ENCODE data around the gene KDM5B.

DNA sequence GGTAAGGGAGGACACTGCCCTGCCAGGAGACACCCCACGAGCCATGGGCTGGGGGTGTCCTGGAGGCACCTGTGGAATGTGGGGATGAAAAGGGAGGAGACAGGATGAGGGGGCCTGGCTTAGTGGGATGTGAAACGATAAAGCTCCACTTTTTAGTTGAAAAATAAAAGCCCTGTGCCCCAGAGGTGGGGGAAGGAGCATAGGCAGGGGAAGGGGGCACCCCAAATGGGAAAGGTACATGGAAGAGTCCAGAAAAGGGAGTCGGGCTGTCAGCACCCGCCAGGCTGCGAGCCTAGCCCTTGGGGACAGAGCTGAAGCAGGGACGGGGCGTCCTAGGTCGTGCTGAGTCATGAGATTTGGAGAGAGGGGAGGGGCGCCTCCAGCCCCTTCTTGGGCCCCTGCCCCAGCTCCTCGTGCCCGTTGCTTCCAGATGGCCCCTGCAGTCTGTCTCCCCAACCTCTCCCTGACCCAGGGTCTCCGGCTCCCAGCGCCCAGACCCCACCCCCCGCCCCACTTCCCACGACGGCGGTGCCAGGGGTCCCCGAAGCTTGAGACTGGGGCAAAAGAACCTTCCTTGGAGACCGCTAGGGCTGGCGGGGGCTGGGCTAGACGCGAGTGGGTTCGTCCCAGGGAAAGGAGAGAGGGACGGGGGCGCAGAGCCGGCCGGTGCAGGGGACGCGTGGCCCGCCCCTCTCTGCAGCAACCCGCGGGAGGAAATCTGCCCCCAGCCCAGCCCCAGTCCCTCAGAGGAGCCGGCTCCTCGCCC, 98.8 kb downstream of the KDM5B start:
- TF ChIP-seq CTCF (IDR thresholded peaks at IDR 0.05; ENCODE audit: low read length) (no peak), EZH2 (optimal IDR thresholded peaks at IDR 0.05; ENCODE audit: low read depth, low read length) (no peak)
